GM06990 (cell line): ENCODE measurements around the gene SRSF3.

Experiments used
- DNase-seq: peaks from one replicate; pipeline ENCODE4 v3.0.0-alpha.2; 2011; ENCODE audit not compliant: insufficient read length; ENCODE audit errors: extremely low read depth
- H3K27me3 ChIP-seq: replicated peaks from 2 replicates; pipeline ENCODE4 v1.6.0; 2011; ENCODE audit warnings: low read length; ENCODE audit not compliant: control insufficient read depth, insufficient read depth
- H3K36me3 ChIP-seq: 2 replicates; pipeline ENCODE4 v1.5.1; 2011; ENCODE audit warnings: low read length; ENCODE audit not compliant: control insufficient read depth, insufficient read depth
- H3K4me3 ChIP-seq: replicated peaks from 2 replicates; pipeline ENCODE4 v1.5.1; 2011; ENCODE audit warnings: low read depth, mild to moderate bottlenecking, control low read depth, low read length
- TF ChIP-seq, protein P1 (sequence below): IDR thresholded peaks from 2 replicates; pipeline ENCODE4 v1.5.1; 2011; ENCODE audit warnings: low read length, control low read depth, mild to moderate bottlenecking, inconsistent platforms; ENCODE audit not compliant: insufficient read depth, poor library complexity, severe bottlenecking

SRSF3 gene

DNA sequence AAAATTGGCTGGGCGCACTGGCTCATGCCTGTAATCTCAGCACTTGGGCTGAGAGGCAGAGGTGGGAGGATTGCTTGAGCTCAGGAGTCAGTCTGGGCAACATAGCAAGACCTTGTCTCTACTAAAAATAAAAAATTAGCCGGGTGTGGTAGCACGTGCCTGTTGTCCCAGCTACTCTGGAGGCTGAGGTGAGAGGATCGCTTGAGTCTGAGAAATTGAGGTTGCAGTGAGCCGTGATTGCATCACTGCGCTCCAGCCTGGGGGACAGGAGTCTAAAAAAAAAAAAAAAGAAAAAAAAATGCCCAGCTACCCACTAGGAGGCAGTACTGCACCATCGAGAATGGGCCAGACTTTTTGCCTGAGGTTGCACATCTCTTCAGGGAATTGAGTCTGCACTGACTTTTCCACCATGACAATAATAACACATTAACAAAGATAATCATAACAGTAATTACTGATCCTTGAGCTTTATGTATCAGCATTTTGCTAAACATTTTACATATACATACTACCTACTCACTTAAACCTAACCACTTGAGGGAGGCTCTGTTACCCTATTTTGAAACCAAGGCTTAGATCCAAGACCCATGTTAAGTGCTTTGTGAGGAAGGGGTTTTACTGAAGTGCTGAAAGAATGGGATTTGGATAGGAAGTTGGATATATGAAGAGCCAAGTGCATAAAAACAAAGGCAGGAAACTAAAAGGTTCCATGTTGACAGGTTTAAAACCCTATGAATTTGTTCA, 21.0 kb downstream of the SRSF3 start:
- H3K36me3 ChIP-seq: peaks cover 2% of the 10 kb centered on the region; the same call in 1 of the 2 replicates
- H3K4me3 ChIP-seq: no peak overlapping the region
- no peaks in the 10 kb centered on the region for H3K27me3 ChIP-seq
- TF ChIP-seq, protein P1, sequence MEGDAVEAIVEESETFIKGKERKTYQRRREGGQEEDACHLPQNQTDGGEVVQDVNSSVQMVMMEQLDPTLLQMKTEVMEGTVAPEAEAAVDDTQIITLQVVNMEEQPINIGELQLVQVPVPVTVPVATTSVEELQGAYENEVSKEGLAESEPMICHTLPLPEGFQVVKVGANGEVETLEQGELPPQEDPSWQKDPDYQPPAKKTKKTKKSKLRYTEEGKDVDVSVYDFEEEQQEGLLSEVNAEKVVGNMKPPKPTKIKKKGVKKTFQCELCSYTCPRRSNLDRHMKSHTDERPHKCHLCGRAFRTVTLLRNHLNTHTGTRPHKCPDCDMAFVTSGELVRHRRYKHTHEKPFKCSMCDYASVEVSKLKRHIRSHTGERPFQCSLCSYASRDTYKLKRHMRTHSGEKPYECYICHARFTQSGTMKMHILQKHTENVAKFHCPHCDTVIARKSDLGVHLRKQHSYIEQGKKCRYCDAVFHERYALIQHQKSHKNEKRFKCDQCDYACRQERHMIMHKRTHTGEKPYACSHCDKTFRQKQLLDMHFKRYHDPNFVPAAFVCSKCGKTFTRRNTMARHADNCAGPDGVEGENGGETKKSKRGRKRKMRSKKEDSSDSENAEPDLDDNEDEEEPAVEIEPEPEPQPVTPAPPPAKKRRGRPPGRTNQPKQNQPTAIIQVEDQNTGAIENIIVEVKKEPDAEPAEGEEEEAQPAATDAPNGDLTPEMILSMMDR: peak; percentile 85
- no peak for DNase-seq

DNA sequence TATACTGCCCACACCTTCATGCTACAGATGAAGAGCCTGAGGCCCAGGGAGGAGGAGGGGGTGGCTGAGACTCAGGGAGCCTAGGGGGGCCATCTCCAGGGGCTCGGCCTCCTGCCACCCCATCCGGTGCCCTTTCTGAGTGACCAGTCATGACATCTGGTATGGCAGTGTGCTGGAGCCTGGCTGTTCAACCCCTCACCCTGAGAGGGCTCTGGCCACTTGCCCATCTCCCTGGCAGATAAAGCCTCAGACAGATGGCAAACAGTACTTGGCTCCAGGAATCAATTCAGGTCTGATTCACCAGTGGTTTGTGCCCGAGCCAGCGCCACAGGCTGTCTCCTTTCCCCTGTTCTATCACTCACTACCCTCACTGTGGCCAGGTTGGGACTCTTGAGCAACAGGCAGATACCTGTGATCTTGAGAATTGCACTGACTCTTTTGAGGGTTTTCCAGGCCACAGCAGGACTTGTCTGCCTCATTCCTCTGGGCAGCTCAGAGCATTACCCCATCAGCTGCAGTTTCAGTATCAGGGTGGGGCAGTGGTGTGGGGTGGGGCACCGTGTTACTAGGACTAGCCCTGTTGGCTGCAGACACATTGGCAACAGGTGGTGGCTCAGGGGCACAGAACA, 22.8 kb downstream of the SRSF3 start:
- DNase-seq: no peak
- H3K4me3 ChIP-seq: no peak overlapping the region
- TF ChIP-seq, protein P1: no peak
- peaks cover 2% of the 10 kb centered on the region; the same call in 1 of the 2 replicates for H3K36me3 ChIP-seq
- no peaks in the 10 kb centered on the region for H3K27me3 ChIP-seq

- no peaks in the 10 kb centered on the region for H3K27me3 ChIP-seq
- DNase-seq: no peak
- no peak overlapping the region for H3K4me3 ChIP-seq
- TF ChIP-seq, protein P1: no peak
- no peaks in the 10 kb centered on the region for H3K36me3 ChIP-seq
Measured at GRCh38 chr6:36618366-36619355, 24.5 kb downstream of the SRSF3 start.

GRCh38 chr6:36621371-36621855, 27.3 kb downstream of the SRSF3 start:
- Histone ChIP-seq H3K27me3 (no peaks in the 10 kb centered on the region), H3K36me3 (no peaks in the 10 kb centered on the region), H3K4me3 (no peak overlapping the region)
- no peak for DNase-seq
- TF ChIP-seq, protein P1: no peak

DNA sequence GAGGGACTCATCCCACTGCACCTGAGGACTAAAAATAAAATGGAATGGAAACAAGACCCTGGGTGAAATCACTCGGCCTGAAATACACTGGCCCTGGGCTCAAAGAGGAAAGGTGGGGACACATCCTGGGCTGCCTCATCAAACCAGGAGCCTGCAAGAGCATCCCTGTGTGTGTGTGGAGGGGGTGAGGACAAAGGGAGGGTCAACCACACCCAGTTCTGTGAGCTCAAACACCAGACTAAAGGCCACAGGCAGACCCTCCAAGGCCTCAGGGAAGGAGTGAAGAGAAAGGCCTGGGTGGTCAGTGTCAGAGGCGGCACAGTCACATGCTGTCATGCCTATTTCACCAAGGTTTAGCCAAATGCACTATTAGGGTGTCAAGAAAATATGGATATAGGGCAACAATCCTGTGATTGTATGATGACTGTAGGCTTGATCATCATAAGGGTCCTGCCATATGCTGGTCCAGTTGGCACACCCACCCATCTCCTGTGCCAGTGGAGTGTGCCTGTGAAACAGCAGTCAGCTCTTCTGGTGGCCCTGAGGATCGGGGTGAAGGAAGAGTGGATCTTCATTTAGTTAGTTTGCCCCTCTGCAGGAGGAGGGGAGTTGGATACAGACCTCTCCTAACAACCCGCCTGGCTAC, 28.9 kb downstream of the SRSF3 start:
- TF ChIP-seq, protein P1: no peak
- DNase-seq: no peak
- Histone ChIP-seq H3K4me3 (no peak overlapping the region), H3K27me3 (no peaks in the 10 kb centered on the region), H3K36me3 (no peaks in the 10 kb centered on the region)
